HG03457 (cell line): Measurements from ENCODE around the gene CAPN3.

Source experiments
- ATAC-seq: cut with Tn5 transposase; IDR thresholded peaks from one replicate; pipeline ENCODE4 v1.9.1; 2021; ENCODE audit warnings: moderate number of reproducible peaks; ENCODE audit not compliant: unreplicated experiment

Gene CAPN3

GRCh38 chr15:42449770-42450424, 90.6 kb downstream of the CAPN3 start:
- no peak for ATAC-seq

GRCh38 chr15:42450425-42450790, 91.1 kb downstream of the CAPN3 start:
- ATAC-seq, result no peak

- ATAC-seq, result no peak
Measured at GRCh38 chr15:42453826-42454225, 94.5 kb downstream of the CAPN3 start.

GRCh38 chr15:42456531-42456930, 97.2 kb downstream of the CAPN3 start:
- ATAC-seq, result no peak

GRCh38 chr15:42456971-42457370, 97.7 kb downstream of the CAPN3 start:
- ATAC-seq, result no peak

- peak; percentile 52 for ATAC-seq
Measured at GRCh38 chr15:42457445-42458442, 98.4 kb downstream of the CAPN3 start.

GRCh38 chr15:42461261-42461660, 102.0 kb downstream of the CAPN3 start:
- no peak for ATAC-seq
